T-helper 9 cell (primary cell): ENCODE results near the gene ZNF200.
"Not testable (repeated sequence)": the region's sequence is repeated elsewhere in the genome, so short reads cannot be mapped to it uniquely, and the experiment has no call there.

Experiments used
- DNase-seq: peaks from one replicate; pipeline ENCODE4 v3.0.0-alpha.2; 2020

Gene ZNF200

DNA sequence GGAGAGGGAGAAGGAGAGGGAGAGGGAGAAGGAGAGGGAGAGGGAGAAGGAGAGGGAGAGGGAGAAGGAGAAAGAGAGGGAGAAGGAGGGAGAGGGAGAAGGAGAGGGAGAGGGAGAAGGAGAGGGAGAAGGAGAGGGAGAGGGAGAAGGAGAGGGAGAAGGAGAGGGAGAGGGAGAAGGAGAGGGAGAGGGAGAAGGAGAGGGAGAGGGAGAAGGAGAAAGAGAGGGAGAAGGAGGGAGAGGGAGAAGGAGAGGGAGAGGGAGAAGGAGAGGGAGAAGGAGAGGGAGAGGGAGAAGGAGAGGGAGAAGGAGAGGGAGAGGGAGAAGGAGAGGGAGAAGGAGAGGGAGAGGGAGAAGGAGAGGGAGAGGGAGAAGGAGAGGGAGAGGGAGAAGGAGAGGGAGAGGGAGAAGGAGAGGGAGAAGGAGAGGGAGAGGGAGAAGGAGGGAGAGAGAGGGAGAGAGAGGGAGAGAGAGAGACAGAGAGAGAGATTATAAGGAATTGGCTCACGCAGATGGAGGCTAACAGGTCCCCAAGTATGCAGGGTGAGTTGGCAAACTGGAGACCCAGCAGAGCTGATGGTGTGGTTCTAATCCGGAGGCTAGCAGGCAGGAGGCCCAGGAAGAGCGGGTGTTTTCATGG, 37.1 kb downstream of the ZNF200 start:
- not testable (repeated sequence) for DNase-seq

DNA sequence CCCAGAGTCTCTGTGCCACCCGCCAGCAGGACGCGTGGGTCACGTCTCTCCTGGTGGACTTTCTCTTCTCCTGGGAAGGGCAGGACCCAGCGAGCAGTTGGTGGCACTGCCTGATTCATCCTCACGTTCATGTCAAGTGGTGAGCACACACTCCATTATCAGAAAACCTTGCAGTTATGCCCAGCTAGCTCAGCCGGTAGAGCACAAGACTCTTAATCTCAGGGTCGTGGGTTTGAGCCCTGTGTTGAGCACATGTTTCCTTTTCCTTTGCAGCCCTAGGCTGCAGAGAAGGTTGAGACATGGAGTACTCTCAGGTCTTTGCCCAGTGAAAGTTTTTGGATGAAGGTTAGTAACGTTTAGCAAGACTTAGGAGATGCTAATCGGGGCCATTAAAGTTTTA, 39.0 kb downstream of the ZNF200 start:
- no peak for DNase-seq

DNA sequence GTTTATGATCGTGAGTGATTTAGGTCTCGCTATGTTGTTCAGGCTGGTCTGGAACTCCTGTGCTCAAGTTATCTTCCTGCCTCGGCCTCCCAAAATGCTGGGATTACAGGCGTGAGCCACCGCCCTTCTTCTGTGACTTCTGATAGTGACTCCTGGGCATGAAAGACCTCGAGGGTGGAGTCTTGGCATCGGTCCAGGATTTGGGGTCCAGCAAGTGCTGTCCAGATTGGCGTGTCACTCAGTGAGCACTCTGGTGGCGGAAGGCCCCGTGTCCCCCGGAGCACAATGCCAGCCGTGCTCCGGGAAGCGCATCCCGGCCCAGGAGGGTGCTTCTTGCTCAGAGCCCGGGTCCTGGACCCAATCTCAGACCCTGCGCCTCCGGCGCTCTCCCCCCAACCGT, 40.2 kb downstream of the ZNF200 start:
- DNase-seq: no peak

DNA sequence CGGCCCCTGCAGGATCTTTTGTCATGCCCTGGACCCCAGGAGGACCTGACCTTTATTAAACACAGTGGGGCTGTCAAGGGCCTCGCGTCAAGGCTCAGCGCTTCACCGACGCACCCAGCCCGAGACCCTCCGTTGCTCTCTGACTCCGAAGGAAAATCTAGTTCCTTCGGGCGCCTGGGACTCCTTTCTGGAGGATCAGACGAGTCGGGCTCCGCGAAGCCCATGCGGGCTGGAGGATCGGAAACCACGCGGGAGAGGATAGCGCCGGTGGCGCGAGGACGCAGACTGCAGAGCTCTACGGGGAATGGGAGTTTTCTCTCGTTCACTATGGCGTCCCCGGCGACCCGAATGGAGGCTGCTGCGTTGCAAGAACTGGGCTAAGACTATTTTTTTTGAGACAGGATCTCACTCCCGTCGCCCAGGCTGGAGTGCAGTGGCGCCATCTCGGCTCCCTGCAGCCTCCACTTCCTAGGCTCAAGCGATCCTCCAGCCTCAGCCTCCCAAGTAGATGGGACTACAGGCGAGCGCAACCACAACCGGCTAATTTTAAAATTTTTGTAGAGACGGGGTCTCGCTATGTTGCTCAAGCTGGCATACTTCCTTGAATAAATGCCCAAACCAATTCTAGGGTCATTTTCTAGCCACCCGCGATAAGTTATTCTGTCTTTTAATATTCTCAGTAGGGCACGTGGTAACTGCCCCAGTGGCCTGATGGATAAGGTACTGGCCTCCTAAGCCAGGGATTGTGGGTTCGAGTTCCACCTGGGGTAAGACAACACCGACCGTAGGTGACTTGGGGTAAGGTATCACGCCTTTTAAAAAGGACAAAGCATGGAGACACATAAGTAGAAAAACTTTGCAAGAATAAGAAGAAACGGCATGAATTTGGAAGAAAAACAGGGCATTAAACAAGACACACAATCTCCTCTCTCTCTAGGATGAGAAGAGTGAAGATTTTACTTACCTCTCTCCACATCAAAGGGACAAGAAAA, 41.4 kb downstream of the ZNF200 start:
- no peak for DNase-seq

DNA sequence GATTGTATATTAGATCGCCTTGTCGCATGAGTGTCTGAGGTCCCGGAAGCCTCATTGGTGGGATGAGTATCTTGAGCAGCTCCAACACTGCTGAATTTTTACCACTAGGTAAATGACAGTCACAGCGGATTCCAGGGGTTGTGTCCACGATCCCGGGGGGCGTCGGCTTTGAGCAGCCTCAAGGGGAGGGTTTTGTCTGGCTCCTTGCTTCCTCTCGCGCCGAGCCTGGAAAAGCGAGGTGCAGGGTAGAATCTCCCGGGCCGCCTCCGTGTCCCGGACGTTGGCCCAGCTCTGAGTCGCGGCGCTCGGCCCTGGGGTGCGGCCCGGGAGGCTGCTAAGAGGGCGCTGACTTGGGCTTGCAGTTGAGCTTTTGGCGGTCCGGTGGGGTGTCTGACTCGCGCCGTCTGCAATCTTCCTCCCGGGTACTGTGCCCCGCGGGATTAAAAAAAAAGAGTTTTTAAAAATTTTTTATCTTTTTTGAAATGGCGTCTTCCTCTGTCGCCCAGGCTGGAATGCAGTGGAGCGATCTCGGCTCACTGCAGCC, 42.4 kb downstream of the ZNF200 start:
- no peak for DNase-seq

DNA sequence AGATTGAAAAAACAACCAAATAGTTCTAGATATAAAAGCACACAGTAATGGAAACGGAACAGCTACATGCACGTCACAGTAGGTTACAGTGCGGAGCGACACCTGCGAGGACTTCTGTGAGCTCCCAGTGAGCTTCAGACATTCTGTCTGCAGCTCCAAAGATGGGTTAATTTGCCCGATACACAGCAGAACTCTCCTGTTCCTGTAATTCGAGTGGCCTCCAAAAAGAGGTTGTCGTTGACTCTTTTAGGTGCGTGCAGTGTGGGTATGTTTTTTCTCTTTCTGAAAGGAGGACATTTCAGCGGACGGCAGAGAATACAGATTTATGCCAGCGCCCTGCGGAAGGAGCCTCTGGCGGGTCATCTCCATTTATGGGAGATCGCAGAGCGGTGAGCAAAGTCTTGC, 44.0 kb downstream of the ZNF200 start:
- DNase-seq: no peak

DNA sequence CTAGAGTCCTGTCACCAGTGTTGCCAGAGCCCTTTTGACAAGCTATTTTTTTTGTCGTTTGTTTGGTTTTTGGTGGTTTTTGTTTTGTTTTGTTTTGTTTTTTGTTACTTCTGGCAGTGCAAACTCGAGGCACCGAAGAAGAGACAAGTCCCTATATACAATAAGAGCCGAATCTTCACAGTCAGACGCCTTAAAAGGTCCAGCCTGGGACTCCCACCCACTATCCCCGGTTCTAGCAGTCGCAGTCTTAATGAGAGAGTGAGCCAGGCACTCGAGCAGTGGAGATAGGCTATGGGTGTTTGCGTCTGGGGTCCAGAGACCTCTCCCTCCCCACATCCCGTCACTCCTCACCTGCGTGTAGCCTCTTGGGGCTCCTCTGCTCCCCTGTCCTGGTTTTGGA, 45.1 kb downstream of the ZNF200 start:
- no peak for DNase-seq

DNA sequence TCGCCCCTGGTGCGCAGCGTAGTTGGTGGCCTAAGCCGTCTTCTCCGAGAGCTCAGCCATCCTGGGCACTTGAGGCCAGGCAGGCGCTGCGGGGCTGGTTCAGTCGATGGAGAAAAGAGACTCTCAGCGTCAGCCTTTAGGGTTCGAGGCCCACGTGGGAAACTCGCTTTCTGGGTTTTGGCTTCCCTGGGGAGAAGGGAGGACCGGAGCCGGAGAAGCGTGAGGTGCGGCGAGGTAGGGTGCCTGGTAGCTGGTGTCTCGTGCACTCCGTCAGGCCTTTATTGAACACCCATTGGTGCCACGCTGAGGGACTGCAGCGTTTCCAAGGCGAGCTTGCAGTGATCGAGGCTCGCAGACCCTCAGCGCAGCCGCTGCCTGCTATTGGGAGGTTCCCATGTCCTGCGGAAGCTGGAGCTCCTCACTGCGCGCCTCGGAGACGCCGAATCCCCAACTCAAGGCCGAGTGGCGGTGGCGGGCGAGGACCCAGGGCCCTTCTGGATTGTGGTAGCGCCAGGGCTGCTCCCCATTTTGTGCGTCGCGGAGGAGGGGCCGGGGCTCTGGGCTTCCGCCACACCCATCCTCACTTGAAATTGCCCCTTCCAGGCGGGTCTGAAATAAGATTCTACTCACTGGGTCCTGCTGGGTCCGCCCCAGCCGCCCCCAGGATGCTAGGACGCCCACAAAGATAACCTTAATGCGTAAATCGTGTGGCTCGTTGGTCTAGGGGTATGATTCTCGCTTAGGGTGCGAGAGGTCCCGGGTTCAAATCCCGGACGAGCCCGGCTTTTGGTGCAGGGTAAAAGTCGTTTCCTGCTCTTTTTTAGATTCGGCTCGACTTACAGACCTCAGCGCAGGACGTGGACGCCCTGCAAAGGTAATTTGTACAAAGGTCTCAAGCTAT, 45.8 kb downstream of the ZNF200 start:
- no peak for DNase-seq

DNA sequence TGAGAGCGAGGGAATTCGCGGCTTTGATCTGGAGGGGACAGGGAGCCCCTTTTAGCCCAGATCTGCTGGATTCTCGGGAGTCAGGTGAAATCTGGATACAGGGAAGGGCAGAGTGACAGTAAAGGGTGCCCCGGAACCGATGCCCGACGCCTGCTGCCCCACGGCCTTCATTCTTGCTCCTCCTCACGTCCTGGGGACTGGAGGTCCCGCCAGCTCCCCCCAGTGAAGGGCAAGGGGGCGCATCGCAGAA, 46.4 kb downstream of the ZNF200 start:
- no peak for DNase-seq

DNA sequence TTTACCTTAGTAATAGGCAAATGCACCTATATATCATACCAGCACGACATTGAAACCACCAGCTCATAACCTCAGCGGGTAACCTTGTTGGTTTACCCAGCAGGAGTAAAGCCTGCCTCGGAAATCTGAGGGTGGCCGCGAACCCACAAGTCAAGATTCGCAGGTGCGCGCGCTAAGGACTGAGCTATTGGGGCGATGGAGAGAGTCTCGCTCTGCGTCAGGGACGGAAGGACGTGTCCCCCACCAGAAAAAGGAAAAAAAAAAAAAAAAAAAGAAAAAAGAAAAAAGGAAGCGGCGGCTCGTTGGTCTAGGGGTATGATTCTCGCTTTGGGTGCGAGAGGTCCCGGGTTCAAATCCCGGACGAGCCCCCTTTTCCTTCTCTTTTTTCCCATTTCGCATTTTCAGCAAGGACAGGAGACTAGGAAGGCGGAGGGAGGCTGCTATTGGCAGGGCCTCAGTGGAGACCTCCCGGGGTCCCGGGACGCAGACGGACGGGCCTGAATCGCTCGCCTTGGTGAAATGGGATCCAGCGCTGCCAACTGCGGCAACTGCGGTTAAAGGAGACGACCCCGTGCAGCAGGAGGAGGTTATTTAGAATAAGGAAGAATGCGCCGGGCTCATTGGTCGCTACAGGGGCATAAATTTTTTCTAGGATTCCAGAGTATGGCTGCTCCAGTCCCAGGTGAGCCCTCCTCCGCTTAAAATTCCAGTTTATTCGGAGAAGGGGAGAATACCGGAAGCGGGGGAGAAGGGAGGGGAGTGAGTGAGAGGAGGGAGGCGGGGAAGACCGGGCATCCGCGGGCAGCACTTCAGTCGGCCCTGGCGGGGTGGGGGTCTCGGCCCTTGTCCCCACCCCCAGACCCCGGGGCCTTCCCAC, 46.9 kb downstream of the ZNF200 start, which contains the start of gene OR1F1:
Gene OR1F1, plus strand, starts transcription at position 407 of the 877 bp plus-strand sequence.
- DNase-seq: peak; percentile 29

DNA sequence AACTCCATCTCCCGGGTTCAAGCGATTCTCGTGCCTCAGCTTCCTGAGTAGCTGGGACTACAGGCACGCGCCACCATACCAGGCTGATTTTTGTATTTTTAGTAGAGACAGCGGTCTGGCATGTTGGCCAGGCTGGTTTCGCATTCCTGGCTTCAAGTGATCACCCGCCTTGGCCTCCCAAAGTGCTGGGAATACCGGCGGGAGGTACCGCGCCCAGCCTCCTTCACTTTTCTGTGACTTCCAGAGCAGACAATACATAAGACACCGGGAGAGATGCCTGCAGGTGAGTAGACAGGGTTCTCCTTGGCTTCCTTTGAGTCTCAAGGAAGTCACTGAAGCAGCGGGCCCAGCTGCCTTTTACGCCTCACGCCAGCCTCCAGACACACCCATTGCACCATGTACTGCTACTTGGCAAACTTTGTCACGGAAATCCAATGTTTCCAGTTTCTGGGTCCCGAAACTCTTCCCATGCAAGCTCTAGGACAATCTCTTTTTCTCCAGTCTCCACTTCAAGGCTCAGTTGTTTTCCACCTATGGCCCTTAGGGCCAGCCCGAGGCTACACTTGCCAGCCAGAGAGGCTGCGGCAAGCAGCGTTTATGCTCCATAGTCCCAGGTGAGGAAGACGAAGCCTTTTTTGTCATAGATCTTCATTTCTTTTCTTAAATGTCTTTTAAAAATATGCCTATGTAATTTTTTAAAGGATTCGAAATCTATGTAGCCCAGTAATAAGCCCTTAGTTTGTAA, 47.8 kb downstream of the ZNF200 start:
- DNase-seq: no peak

DNA sequence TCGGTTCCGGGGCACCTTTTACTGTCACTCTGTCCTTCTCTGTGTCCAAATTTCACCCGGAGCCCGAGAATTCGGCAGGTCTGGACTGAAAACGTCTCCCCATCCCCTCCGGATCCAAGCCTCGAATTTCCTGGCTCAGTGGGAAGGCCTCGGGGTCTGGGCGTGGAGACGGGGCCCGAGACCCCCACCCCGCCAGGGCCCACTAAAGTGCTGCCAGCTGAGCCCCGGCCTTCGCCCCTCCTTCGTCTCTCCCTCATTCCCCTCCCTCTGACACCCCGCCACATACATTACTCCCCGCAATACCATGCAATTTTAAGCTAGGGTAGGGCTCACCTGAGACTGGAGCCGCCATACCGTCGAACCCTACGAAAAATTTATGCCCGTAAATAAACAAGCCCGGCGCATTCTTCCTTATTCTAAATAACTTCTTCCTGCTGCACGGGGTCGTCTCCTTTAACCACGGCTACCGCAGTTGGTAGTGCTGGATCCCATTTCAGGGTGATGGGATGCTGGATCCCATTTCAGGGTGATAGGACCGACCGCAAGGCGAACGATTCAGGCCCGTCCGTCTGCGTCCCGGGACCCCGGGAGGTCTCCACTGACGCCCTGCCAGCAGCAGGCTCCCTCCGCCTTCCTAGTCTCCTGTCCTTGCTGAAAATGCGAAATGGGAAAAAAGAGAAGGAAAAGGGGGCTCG, 51.4 kb downstream of the ZNF200 start:
- DNase-seq: no peak

DNA sequence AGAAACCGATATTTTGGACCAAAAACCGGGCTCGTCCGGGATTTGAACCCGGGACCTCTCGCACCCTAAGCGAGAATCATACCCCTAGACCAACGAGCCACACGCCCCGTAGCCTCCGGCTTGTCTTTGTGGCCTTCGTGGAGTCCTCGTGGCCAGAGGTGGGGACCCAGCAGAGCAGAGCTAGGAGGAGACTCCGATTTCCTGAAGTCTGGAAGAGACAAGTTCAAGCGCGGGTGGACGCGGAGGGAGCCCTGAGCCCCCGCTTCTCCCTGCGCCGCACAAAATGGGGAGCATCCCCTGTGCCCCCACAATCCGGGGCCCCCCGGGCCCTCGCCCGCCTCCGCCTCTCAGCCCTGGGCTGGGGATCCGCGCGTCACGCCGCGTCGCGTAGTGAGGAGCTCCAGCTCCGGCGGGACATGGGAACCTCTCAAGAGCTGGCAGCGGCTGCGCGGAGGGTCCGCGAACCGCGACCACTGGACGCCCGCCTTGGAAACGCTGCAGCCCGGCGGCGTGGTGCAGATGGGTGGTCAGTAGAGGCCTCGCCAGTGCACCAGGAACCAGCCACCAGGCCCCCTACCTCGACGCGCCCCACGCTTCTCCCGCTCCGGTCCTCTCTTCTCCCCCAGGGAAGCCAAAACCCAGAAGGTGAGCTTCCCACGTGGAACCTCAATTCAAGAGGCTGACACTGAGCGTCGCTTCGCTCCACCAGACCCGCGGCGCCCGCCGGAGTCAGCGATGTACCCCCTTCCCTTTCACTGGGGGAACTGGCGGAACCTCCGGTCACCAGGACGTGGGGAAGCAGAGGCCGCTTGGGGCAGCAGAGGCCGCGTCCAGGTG, 52.1 kb downstream of the ZNF200 start:
- DNase-seq: no peak

DNA sequence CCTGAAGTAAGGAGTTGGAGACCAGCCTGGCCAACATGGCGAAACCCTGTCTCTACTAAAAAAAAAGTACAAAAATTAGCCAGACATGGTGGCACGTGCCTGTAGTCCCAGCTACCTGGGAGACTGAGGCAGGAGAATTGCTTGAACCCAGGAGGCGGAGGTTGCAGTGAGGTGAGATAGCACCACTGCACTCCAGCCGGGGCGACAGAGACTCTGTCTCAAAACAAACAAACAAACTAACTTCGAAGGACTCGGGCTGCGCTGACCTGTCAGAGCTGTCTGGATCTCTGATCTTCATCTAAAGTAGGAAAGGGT, 52.7 kb downstream of the ZNF200 start:
- not testable (repeated sequence) for DNase-seq

DNA sequence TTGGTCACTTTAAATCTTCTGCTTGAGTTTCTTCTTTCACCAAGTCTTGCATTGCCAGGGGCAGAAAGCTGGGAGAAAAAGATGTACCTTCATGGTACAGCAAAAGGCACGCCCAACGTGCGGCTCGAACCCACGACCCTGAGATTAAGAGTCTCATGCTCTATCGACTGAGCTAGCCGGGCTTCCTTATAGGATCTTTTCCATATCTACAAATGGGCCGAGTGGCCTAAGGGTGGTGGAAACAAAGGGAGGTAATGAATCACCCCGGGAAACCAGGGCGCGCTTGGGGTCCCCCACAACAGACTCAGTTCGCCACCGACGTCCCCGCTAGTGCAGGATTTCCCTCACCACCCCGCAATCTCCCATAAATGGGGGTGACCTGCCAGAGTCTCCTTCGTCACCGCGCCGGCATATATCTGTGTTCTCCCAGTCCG, 54.5 kb downstream of the ZNF200 start:
- no peak for DNase-seq

DNA sequence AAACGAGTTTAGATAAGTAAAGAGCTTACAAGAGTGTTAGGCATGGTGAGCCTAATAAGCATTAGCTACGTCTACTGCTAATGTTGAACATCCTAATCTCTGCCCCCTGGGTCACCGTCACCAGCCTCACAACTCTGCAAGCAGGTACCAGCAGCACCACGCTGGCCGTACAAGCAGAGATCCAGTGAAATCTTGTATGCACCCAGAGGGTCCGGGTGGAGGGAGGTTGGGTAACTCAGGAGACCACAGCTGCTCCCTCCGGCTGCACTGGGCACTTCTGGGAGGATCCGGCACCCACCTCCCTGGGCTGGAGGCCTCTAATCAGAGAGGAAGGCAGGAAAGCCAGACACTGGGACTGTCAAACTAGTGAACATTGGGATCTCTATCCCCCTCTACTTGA, 55.3 kb downstream of the ZNF200 start:
- no peak for DNase-seq

DNA sequence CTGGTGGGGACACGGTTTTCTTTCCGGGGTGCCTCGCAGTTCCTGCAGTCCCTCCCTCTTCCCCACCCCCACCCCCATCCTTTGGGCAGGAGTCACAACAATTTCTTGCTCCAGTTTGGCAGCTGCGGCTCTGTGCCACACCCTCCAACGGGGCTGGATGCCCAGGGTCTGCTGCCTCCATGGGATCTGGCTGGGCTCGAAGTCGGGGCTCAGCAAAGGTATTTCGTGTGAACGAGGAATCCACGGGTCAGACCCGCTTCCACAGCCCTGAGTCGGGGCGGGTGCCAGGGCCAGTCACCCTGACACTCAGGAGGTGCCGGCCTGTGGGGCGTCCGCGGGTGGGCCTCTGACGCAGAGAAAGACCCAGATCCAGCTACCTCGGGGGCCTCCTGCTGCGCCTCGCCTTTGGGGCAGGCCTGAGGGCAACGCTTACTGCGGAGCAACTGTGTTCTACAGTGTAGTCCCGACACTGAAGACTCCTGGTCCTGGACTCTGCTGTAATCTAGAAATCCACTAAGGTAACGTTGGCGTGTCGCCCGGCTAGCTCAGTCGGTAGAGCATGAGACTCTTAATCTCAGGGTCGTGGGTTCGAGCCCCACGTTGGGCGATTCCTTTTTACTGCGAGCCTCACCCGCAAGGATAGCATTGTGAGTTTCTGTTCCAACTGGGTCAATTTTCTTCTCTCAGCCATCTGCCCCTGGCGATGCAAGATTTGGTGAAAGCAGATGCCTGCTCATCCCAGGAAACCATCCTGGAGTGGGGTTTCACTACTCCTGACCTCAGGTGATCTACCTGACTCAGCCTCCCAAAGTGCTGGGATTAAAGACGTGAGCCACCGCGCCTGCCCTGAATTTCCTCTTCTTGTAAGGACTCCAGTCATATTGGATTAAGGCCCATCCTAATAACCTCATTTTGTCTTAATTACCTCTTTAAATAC, 59.5 kb downstream of the ZNF200 start:
- DNase-seq: no peak

DNA sequence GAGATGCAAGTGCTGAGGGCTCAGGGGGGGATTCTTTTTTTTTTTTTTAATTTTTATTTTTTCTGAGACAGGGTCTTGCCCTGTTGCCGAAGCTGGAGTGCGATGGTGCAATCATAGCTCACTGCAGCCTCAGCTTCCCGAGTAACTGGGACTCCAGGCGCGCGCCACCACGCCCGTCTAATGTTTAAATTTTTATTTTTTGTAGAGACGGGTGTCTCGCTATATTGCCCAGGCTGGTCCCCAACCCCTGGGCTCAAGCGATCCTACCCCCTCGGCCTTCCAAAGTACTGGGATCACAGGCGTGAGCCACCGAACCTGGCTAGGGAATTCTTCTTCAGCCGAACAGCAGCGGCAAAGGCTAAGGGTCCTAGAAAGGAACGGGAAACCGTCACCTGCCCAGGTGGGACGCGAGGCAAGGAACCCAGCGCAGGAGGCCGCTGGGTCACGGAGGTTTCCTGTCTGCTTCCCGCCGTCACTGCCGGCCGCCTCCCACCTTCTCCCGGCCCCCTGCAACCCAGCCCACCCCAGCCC, 60.3 kb downstream of the ZNF200 start:
- no peak for DNase-seq
